Measurements from ENCODE around the gene MACROD2.

The MACROD2 gene

GRCh38 chr20:15143478-15143877, 1148.2 kb downstream of the MACROD2 start:
- peak overlapping the region; percentile 60 for H3K27ac ChIP-seq
- TF ChIP-seq CTCF (IDR thresholded peaks at IDR 0.05) (no peak), ZFX (IDR thresholded peaks at IDR 0.05; ENCODE audit: borderline replicate concordance) (no peak)

GRCh38 chr20:15144916-15145315, 1149.6 kb downstream of the MACROD2 start:
- peak overlapping the region; percentile 60 for H3K27ac ChIP-seq
- TF ChIP-seq ZFX (IDR thresholded peaks at IDR 0.05; ENCODE audit: borderline replicate concordance), result no peak
- TF ChIP-seq CTCF (IDR thresholded peaks at IDR 0.05), result no peak

- no peak overlapping the region for H3K27ac ChIP-seq
- TF ChIP-seq ZFX (IDR thresholded peaks at IDR 0.05; ENCODE audit: borderline replicate concordance) (no peak), CTCF (IDR thresholded peaks at IDR 0.05) (no peak)
Measured at GRCh38 chr20:15146948-15147347, 1151.6 kb downstream of the MACROD2 start.

GRCh38 chr20:15154070-15154469, 1158.8 kb downstream of the MACROD2 start:
- H3K27ac ChIP-seq, result no peak overlapping the region
- no peak for TF ChIP-seq ZFX (IDR thresholded peaks at IDR 0.05; ENCODE audit: borderline replicate concordance)

- no peak overlapping the region for H3K27ac ChIP-seq
- TF ChIP-seq CTCF (IDR thresholded peaks at IDR 0.05) (no peak), ZFX (IDR thresholded peaks at IDR 0.05; ENCODE audit: borderline replicate concordance) (no peak)
Measured at GRCh38 chr20:15155848-15156401, 1160.6 kb downstream of the MACROD2 start.

- no peak overlapping the region for H3K27ac ChIP-seq
- TF ChIP-seq CTCF (IDR thresholded peaks at IDR 0.05), result no peak
- no peak for TF ChIP-seq ZFX (IDR thresholded peaks at IDR 0.05; ENCODE audit: borderline replicate concordance)
Measured at GRCh38 chr20:15158533-15158932, 1163.2 kb downstream of the MACROD2 start.

- no peak for TF ChIP-seq CTCF (IDR thresholded peaks at IDR 0.05)
- TF ChIP-seq ZFX (IDR thresholded peaks at IDR 0.05; ENCODE audit: borderline replicate concordance), result no peak
- H3K27ac ChIP-seq, result no peak overlapping the region
Measured at GRCh38 chr20:15162079-15162647, 1166.8 kb downstream of the MACROD2 start.

GRCh38 chr20:15163632-15164031, 1168.3 kb downstream of the MACROD2 start:
- TF ChIP-seq ZFX (IDR thresholded peaks at IDR 0.05; ENCODE audit: borderline replicate concordance) (no peak), CTCF (IDR thresholded peaks at IDR 0.05) (no peak)
- H3K27ac ChIP-seq, result no peak overlapping the region
